Measurements from ENCODE around the gene CDH12.
"Not testable (repeated sequence)": the region's sequence is repeated elsewhere in the genome, so short reads cannot be mapped to it uniquely, and the experiment has no call there.

Gene CDH12

DNA sequence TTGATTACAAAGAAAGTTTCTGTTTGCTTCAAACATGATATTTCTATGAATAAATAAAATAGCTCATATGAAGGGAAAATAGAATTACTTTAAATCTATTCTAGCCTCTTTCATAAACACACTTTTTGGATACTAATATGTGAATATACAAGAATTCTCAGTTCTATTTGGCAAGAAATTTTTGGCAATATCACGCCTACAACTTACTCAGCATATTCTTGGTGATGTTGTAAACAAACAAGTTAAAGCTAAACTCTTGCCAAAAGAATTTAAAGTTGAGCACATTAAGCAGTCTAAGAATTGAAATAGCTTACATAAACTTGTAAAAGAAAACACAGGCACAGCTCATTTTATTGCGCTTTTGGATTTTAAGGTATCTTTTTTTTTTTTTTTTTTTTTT is 209.8 kb downstream of the CDH12 start:
- DNase-seq, result no peak

DNA sequence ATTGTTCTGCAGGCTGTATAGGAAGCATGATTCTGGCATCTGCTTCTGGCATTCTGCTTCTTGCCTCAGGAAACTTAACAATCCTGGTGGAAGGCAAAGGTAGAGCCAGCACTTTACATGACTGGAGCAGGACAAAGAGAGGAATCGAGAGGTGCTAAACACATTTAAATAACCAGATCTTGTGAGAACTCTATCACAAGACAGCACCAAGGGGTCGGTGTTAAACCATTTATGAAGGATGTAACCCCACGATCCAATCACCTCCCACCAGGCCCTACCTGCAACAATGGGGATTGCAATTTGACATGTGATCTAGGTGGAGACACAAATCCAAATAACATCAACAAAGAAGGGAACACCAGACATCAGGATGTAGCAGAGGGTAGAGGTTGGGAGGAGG is 221.5 kb downstream of the CDH12 start:
- no peak for DNase-seq

DNA sequence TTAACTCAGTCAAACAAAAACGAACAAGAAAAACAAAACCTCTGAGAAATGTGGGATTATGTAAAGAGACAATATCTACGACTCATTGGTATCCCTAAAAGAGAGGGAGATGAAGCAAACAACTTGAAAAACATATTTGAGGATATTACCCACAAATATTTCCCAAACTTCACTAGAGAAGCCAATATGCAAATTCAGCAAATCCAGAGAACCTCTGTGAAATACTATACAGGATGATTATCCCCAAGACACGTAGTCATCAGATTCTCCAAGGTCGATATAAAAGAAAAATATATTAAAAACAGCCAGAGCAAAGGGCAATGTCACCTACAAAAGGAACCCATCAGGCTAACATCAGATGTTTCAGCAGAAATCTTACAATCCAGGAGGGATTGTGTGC is 226.1 kb downstream of the CDH12 start:
- DNase-seq, result no peak

DNA sequence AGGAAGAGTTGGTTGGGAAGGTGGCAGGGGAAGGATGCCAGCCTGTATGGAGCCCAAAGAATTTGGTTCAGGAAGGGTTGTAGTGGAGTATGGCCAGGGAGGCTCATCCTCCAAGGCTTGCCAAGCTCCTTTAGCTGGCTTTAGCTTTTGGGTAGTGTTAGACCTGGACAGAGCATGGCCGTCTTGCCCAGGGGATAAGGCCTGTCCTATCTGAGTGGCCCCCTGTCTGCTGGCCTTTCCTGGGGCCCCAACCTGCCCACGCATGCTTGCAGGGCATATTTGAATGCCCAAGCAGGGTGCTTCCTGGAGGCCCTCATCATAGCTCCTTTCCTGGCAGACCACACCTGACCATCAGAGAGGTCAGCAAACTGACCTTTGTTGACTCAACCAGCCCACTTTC is 227.7 kb downstream of the CDH12 start:
- no peak for DNase-seq

DNA sequence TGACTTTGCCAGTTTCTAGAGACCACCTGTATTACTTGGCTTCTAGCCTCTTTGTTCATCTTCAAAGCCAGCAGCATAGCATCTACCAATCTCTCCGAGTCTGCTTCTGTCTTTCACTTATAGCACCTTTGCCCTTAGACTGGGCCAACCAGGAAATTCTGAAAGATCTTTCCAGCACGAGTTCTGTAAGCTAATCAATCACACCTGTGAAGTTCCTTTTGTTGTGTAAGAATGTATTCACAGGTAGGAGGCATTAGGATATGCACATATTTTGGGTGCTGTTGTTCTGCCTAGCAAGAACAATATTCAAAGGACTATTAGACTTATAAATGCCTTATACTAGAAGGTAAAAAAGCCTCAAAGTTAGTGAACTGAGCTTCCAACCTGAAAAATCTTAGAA is 232.1 kb downstream of the CDH12 start:
- no peak for DNase-seq

DNA sequence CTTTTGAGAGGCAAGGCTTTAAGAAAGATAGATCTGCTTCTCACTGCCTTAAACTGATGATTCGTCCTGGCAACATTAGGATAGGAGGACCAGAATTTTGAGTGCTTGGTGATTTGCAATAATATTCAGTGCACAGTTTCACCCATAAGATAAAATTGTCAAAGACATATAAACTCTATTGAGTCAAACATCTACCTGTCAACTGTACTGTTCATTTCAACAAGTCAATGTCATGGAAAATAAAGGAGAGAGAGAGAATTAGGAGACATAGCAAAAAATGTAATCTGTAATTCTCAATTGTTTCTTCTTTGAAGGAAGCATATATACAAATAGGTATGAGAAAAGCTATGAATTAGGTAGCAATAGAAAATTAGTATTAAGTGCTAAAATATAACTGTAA is 237.2 kb downstream of the CDH12 start:
- DNase-seq, result no peak

DNA sequence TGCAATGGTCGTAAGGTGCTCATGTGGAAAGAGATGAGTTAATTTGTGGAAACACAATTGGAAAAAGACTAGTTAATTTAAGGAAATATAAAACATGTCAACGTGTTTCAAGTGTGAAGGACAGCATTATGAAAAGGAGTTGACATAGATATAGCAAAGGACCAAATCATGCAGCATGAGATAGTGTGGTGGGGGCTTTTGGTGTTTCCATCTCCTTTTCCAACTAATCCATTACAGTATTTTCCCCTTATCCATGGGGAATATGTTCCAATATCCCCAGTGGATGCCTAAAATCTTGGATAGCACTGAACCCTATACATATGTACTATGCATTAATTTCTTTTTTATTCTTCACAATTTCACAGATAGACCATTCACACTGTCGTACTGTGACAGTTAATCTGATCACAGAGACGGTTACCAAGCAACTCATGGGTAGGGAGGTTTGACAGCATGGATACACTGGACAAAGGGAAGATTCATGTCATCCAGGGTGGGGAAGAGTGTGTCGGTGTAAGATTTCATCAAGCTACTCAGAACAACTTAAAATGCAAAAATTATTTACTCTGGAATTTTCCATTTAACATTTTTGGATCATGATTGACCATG is 238.6 kb downstream of the CDH12 start:
- no peak for DNase-seq

DNA sequence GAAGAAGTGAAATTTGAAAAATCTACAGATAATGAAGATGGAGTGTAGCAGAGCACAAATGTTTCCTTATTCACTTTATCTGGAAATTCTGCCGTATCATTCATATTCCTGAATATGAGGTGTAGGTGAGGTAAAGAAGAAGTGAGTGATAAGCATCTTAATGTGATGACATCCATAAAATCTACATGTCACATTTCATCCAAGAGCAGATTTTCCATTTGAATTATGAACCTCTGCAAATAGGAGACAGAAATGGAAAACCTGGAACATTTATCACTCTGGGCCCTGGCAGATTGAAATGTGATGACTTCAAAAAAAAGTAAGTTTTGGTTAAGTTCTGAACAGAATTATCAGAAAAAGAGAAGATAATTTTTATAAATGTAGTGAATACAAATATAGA is 240.2 kb downstream of the CDH12 start:
- no peak for DNase-seq

DNA sequence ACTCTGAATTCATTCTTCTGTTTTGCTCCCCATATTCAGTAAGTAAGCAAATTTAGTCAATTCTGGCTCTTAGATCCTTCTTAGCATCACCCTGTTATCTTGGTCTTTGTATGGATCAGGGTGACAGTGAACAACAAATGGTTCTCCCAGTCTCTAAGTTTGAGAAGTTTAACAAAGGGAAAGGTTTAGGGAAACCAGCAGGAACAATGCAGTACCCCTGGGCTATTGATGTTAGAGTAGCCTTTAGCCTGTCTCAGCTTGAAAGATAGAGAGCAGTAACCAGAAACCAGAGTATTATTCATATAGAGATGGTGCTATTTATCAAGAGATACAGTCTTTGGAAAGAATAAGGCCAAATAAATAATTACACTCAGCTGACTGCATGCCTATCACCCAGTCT is 241.8 kb downstream of the CDH12 start:
- DNase-seq, result no peak

DNA sequence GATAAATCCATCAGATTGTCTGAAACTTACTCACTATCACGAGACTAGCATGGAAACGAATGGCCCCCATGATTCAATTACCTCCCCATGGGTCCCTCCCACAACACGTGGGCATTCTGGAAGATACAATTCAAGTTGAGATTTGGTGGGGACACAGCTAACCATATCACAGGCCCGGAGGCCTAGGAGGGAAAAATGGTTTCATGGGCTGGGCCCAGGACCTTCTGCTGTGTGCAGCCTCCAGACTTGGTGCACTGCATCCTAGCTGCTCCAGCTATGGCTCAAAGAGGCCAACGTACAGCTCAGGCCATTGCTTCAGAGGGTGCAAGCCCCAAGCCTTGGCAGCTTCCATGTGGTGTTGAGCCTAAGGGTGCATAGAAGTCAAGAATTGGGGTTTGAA is 245.6 kb downstream of the CDH12 start:
- DNase-seq, result not testable (repeated sequence)

DNA sequence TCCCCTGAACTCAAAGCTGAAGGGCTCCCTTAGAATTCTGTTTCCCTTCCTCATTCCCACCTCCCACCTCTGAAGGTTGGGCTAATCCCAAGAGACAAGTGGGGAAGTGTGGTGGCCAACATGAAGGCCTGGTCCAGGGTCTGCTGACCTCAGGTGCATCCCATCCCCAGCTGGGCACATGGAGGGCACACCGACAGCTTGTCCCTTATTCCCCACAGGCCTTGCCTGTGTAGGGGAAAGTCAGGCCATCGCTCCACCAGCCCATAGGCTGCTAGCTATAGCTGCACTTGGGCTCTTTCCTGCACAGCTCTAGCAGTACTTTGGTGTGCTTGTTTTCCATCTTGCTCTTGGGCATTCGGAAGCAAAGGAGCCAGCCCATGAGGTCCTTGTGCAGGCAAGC is 247.7 kb downstream of the CDH12 start:
- DNase-seq, result no peak

DNA sequence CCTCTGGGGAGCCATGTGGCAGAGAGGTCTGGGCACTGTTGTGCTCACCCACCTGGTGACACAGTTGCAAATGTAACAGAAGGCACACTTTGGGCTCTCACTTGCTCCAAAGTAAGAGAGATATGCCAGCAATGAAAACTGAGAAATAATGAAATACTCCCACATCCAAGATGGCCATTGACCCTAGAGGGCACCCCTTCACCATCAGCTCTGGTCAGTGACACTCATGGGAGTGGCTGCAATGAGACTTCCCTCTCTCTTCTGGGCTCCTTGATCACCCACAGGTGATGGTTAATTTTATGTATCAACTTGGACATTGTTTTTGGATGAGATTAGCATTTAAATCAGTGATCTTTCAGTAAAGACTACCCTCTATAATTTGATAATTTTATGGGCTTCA is 248.4 kb downstream of the CDH12 start:
- DNase-seq, result no peak

DNA sequence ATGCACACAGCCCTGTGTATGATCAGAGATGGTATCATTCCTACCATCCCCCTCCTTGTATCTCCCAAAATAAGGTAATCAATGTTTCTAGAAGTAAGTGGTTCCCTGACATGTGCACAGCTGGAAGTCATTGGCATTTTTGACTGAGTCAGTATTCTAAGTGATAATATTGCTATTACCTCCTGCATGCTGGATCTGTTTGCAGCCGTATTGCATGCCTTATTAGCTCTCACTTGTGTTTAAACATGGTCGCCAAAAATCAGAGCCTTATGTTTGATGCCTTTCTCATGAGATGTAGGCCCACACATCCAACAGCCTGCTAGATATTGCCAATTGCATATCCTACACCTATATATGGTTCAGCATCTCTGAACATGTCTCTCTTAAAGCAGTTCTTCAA is 254.3 kb downstream of the CDH12 start:
- no peak for DNase-seq

DNA sequence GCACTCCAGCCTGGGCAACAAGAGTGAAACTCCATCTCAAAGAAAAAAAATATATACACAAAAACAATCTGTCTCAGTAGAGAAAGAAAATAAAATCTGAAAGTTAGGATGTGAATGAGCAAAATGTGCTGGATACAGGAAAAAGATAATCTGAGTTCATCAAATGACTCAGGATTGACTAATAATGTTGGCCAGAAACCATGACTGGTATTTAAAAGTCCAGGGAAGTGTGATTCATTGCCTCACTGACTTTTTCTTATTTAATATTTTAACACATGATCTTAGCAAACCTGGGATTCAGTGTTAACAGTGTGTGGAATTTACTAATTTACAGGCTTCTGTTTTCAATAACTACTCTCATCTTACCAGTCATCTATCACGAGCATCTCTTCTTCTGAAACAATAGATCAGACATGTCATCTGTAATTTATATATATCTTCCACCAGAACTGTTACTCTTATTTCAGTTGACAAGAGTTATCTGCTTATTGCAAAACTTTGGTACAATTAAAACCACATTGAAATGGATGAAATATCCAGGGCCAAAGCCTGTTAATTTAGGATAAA is 256.7 kb downstream of the CDH12 start:
- DNase-seq, result no peak

DNA sequence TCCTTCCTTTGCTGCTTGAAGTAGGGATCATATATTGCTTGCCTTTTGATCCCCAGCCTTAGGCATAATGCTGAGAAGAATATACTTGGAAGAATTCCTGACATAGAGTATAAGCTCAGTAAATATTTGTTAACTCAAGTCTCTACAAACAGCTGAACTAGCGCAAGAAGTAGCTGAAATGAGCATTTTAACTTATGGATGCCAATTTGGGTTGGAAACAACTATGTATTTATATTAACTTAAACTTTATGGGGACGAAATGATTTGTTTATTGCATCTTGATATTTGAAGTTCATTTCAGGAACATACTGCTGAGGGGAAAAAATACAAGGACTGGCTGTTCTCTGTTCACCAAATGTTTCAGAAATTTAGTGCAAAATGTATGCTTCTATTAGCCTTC is 258.7 kb downstream of the CDH12 start:
- no peak for DNase-seq

DNA sequence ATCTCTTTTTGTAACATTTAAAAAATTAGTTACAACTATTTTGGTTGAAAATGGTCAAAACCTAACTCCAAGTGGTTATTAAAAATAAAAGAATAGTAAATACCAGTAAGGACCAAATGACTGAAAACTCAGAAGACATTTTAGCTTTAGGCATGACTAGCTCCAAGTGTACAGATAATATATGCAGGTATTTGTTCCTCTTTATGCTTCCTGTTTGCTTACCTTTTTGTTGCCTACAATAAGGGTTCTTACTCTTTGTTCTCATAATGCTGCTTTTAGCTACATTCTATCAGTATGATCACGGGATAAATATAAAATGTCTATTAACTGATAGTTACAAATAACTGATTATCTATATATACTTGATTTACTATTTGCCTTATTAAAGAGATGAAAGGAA is 259.6 kb downstream of the CDH12 start:
- DNase-seq, result no peak

DNA sequence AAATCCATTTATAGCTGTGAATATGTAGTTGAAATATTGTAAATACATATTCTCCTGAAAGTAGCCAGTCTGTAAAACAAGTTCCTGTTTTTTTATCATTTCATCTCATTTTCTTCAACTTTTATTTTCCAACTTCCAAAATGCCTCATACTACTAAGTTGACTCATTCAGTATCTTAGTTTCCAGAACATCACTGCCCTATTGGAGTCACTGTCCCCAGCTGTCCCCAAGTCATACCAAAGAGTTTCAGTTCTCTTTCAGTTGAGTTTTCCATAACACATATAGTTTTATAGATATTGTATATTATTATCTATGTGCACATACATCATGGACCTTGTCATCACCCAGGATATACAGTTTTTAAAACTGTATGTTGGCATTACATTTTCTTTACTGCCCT is 261.7 kb downstream of the CDH12 start:
- DNase-seq, result no peak

DNA sequence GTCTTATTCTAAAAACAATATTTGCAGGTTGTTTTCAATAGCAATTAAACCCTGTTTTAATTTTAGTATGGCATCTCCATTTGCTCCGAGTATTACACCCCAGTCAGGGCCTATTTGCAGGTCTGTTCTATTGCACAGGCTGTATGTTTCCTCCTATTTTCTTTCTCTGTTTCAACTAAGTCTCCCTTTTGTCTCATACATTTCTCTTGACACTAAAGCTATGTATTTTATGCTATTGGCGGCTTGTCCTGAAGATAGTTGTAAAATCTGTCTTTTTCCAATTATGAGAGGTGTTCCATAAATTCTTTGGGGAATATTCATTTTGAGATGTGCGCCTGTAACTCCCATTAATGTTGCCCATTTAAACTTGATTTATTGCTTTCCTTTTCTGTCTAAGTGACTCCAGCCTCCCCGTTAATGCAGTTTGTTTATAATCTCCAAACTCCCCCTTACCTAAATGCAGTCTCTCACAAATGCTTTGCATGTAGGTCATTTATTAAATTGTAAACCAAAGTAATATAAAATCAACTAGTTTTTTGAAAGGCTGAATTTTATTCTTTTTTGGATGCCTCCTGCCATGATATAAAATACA is 262.4 kb downstream of the CDH12 start:
- no peak for DNase-seq

DNA sequence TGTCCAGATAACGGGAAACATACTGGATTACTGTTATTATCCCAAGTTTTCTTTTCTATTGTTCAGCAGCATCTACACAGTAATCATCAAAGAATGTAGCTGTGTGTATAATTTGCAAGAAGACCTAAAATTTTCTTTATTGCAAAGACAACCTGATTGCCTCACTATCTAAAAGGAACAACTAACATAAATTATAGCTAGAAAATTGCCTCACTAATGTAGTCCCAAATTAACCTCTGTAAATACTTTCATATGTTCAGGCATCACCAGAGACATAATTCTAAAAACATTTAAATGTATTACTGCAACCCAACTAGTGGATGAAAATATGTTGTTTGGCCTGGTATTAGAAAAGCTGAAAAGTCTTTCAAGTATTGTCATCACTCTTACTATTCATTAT is 275.4 kb downstream of the CDH12 start:
- DNase-seq, result no peak

DNA sequence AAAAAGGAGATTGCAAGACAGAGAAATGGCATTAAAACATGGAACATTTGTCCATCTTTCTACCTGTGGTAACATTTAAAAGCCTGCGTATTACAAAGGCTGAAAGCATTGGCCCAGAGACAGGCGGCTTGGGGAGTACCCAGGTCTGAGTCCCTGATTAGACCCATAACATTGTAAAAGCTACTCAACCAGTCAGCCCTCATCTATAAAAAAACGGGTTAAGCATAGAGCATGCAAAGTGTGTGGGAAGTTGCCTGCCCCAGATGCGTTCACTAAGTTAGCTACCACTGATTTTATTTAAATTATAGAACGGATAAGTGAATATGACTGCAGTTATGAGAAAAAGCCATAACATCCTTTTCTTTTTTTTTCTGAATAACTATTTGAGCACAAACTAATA is 276.1 kb downstream of the CDH12 start:
- no peak for DNase-seq

DNA sequence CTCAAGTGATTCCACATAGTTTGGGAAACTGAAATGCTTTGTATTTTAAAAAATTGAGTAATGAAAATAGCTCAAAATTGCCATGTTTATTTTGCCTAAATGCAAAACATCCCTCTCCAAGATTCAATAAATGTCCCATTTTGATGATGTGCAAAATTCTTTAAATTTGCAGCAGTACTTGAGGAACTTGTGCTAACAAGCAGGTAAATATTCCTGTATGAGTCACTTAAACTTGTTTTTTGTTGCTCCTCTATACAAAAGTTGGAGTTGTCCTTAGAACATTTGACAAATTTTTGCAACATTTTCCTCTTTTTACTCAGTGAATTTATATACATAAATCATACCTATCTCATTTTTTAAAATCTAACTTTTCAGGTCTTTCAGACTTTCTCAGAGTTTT is 280.2 kb downstream of the CDH12 start:
- no peak for DNase-seq

DNA sequence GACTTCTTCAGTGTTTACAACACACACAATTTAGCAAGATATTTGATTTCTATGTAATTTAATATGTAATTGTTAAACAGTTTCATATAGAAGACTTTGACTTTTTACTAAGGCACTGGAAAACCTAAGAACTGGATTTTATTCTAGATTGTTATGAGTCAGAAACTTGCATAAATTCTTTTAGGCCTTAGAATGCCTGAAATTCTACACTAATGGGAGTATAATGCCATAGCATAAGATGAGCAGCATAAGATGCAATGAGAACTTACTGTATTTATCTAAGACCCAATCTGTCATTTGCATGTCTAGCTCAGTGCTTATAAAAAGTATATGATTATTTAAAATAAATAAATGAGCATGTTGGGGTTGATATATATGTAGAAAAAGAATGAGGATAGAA is 285.2 kb downstream of the CDH12 start:
- no peak for DNase-seq

DNA sequence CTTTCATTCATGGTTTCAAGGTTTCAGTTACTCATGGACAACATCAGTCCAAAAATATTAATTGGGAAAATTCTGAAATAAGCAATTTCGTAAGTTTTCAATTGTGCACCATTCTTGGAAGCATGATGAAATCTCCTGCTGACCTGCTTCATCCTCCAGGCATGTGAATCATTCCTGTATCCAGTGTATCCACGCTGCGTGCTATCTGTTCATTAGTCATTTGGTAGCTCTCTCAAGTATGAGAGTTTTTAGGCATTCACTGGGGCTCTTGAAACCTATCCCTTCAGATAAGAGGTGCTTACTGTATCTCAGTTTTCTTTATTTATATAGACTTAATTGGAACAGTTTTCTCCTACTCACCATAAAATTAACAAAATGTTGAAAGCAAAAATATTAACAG is 293.0 kb downstream of the CDH12 start:
- no peak for DNase-seq

DNA sequence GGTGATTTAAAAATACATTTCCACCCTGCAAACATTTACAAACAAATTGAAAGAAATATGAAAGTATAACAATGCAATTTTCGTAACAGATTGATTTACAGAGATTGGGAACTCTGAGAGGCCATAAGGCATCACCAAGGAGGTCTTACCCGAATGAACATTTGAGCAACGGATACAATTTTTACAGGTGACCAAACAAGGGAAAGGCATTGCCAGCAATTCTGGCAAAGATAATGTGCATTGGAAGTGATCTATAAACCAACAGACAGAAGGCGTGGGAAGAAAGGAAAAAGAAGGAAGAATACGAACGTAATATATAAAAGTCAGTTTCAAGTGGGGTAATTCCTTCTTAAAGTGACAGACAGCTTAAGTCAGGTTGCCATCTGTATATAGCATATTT is 295.9 kb downstream of the CDH12 start:
- DNase-seq, result no peak

DNA sequence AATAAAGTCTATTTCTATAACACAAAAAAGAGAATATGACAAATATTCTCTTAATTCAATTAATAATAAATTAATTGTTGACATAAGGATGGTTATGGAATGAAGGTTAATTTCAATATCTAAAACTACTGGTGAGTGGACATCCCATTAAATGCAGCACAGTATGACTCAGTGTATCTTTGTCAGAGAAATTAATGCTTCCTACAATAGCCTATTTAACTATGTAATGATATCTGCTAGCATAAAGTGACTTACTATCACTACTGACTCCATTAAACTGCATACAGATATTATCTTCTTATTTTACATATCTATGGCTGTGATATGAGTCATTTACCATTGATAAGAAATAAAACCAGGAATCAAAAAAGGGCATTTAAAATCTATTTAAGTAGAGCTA is 298.7 kb downstream of the CDH12 start:
- DNase-seq, result no peak

Data from retina (tissue), 1 donor.